ENCODE measurements around the gene CYP2D6.

DNA sequence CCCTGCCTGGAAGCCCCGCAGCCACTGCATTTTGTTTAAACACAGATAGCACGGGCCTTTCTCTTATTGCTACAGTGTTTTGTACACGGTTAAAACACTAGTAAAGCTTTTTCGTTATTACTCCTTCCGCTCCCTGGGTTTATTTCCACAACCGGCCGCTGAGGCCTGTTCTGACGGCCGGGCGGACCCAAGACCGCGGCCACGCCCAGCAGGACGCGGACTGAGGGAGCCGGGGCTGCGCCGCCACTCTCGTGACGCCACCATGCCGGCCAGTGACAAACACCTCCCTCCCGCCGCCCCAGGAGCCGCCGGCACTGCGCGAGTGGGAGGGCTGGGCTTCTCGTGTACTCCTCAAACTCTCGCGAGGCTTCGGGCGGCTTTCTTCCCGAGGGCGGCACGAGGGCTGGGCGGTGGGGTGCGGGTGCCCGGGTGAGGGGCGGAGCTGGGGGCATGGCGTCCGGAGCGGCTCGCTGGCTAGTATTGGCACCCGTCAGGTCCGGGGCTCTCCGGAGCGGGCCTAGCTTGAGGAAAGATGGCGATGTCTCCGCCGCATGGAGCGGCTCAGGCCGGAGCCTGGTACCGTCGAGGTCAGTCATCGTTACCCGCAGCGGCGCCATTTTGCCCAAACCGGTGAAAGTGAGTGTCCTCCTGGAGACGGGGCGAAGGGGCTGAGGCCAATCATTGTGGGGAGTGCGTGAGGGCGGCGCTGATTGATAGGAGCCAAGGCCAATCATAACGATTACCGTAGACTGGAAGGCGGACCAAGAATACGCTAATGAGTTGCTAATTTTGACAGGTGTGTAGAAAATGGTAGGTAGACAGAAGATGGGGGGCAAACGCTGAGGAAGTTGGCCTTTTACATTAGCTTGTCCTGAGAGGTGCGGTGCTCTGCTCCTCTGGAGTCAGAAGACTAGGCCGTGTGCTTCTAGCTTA, 51.0 kb downstream of the CYP2D6 start, which contains the start of gene SMDT1:
- peak; percentile 92 for TF ChIP-seq POLR2AphosphoS5 (IDR thresholded peaks at IDR 0.05; ENCODE audit: low read depth, low read length)
- TF ChIP-seq POLR2A (IDR thresholded peaks at IDR 0.05; ENCODE audit: low read depth, low read length), result peak; percentile 89

Data from GM12891 (cell line).